Glutamatergic neuron (in vitro differentiated cells): Measurements from ENCODE around the gene MYO18B. TPM values are rescaled to one million over a fixed set of nuclear protein-coding genes. Genes with fewer than 3 reads are reported as not detected.

Experiments
- DNase-seq: peaks from one replicate; pipeline ENCODE4 v3.0.0; 2022
- H3K27ac Mint-ChIP-seq: one replicate; pipeline ENCODE4 v1.8.0; 2020; ENCODE audit warnings: mild to moderate bottlenecking, mixed read lengths, inconsistent platforms; ENCODE audit not compliant: unreplicated experiment
- H3K27me3 Mint-ChIP-seq: one replicate; pipeline ENCODE4 v1.8.0; 2020; ENCODE audit warnings: mild to moderate bottlenecking, moderate library complexity, mixed read lengths, inconsistent platforms; ENCODE audit not compliant: unreplicated experiment
- H3K36me3 Mint-ChIP-seq: one replicate; pipeline ENCODE4 v1.8.0; 2020; ENCODE audit warnings: mild to moderate bottlenecking, mixed read lengths, inconsistent platforms; ENCODE audit not compliant: unreplicated experiment
- H3K4me1 Mint-ChIP-seq: one replicate; pipeline ENCODE4 v1.8.0; 2020; ENCODE audit warnings: mild to moderate bottlenecking, low read depth, mixed read lengths, inconsistent platforms; ENCODE audit not compliant: unreplicated experiment
- H3K4me3 Mint-ChIP-seq: one replicate; pipeline ENCODE4 v1.8.0; 2020; ENCODE audit warnings: mild to moderate bottlenecking, mixed read lengths, inconsistent platforms; ENCODE audit not compliant: unreplicated experiment
- H3K9me3 Mint-ChIP-seq: one replicate; pipeline ENCODE4 v1.8.0; 2020; ENCODE audit warnings: mild to moderate bottlenecking, moderate library complexity, mixed read lengths, inconsistent platforms; ENCODE audit not compliant: unreplicated experiment
- total RNA-seq: library from RNA; stranded (reverse); fragmentation: NEBNext Ultra II Directional; extraction: Animal tissue kit (Norgen Biotek cat#: 25700); gene quantifications from one replicate; pipeline ENCODE4 v1.2.1, GENCODE V29; 2021; ENCODE audit not compliant: unreplicated experiment
- TF ChIP-seq, protein P1 (sequence below): fragments of 200-600 bp; sonication (generic); IDR thresholded peaks from one replicate; pipeline ENCODE4 v1.5.0; 2021; ENCODE audit not compliant: partially characterized antibody, unreplicated experiment

Gene MYO18B
- total RNA-seq, 1 donor from 2014 or later: 0.25 TPM

- no peaks in the 10 kb centered on the region for H3K9me3 Mint-ChIP-seq
Observed at GRCh38 chr22:25709758-25710157, 32.2 kb upstream of the MYO18B start.

GRCh38 chr22:25710501-25710900, 31.5 kb upstream of the MYO18B start:
- no peak for DNase-seq
- H3K27me3 Mint-ChIP-seq: no peaks in the 10 kb centered on the region
- H3K27ac Mint-ChIP-seq: no peak overlapping the region
- TF ChIP-seq, protein P1, sequence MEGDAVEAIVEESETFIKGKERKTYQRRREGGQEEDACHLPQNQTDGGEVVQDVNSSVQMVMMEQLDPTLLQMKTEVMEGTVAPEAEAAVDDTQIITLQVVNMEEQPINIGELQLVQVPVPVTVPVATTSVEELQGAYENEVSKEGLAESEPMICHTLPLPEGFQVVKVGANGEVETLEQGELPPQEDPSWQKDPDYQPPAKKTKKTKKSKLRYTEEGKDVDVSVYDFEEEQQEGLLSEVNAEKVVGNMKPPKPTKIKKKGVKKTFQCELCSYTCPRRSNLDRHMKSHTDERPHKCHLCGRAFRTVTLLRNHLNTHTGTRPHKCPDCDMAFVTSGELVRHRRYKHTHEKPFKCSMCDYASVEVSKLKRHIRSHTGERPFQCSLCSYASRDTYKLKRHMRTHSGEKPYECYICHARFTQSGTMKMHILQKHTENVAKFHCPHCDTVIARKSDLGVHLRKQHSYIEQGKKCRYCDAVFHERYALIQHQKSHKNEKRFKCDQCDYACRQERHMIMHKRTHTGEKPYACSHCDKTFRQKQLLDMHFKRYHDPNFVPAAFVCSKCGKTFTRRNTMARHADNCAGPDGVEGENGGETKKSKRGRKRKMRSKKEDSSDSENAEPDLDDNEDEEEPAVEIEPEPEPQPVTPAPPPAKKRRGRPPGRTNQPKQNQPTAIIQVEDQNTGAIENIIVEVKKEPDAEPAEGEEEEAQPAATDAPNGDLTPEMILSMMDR: no peak
- no peaks in the 10 kb centered on the region for H3K9me3 Mint-ChIP-seq
- no peaks in the 10 kb centered on the region for H3K36me3 Mint-ChIP-seq
- H3K4me3 Mint-ChIP-seq: no peak overlapping the region
- H3K4me1 Mint-ChIP-seq: no peaks in the 10 kb centered on the region

More at GRCh38 chr22:25709758-25710157, 32.2 kb upstream of the MYO18B start:
- H3K27ac Mint-ChIP-seq: no peak overlapping the region
- H3K4me3 Mint-ChIP-seq: no peak overlapping the region
- DNase-seq: no peak
- no peaks in the 10 kb centered on the region for H3K4me1 Mint-ChIP-seq
- TF ChIP-seq, protein P1: no peak
- H3K36me3 Mint-ChIP-seq: no peaks in the 10 kb centered on the region
- no peaks in the 10 kb centered on the region for H3K27me3 Mint-ChIP-seq

DNA sequence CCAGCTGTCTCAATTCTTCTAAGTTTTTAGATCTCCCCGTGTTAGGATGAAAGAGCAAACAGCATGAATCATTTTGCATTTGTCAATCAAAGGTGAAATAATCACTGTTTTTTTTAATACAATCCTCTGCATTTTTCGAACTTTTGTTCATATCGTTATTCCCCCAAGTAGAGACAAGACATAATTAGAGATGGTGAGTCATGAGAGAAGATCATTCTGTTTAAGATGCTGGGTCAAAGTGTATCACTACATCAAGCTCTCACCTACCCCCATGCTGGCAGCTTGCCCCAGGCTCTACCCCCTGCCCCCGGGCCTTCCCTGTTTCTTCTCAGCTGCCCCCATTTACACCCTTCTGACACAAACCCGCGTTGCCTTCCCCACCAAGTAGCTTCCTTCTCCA, 30.5 kb upstream of the MYO18B start:
- H3K9me3 Mint-ChIP-seq: no peaks in the 10 kb centered on the region
- no peak overlapping the region for H3K4me3 Mint-ChIP-seq
- H3K27me3 Mint-ChIP-seq: no peaks in the 10 kb centered on the region

GRCh38 chr22:25712661-25713400, 29.2 kb upstream of the MYO18B start:
- no peaks in the 10 kb centered on the region for H3K27me3 Mint-ChIP-seq

More for the DNA sequence above, 30.5 kb upstream of the MYO18B start:
- no peak overlapping the region for H3K27ac Mint-ChIP-seq
- H3K36me3 Mint-ChIP-seq: no peaks in the 10 kb centered on the region
- H3K4me1 Mint-ChIP-seq: no peaks in the 10 kb centered on the region
- TF ChIP-seq, protein P1: no peak
- no peak for DNase-seq

GRCh38 chr22:25714070-25714469, 27.9 kb upstream of the MYO18B start:
- Mint-ChIP-seq H3K9me3 (no peaks in the 10 kb centered on the region), H3K27me3 (no peaks in the 10 kb centered on the region), H3K36me3 (no peaks in the 10 kb centered on the region), H3K4me3 (no peak overlapping the region), H3K27ac (no peak overlapping the region), H3K4me1 (no peaks in the 10 kb centered on the region)
- TF ChIP-seq, protein P1: no peak
- no peak for DNase-seq

More at GRCh38 chr22:25712661-25713400, 29.2 kb upstream of the MYO18B start:
- TF ChIP-seq, protein P1: no peak
- H3K9me3 Mint-ChIP-seq: no peaks in the 10 kb centered on the region
- no peak overlapping the region for H3K27ac Mint-ChIP-seq
- H3K4me3 Mint-ChIP-seq: no peak overlapping the region
- H3K36me3 Mint-ChIP-seq: no peaks in the 10 kb centered on the region
- no peak for DNase-seq
- no peaks in the 10 kb centered on the region for H3K4me1 Mint-ChIP-seq
